Middle frontal gyrus (tissue), 1 donor: ENCODE data around the gene POFUT1.

ENCODE experiments used
- DNase-seq: peaks from one replicate; pipeline ENCODE4 v3.0.0-alpha.2; 2015; ENCODE audit warnings: low spot score; ENCODE audit errors: extremely low spot score

POFUT1 gene

DNA sequence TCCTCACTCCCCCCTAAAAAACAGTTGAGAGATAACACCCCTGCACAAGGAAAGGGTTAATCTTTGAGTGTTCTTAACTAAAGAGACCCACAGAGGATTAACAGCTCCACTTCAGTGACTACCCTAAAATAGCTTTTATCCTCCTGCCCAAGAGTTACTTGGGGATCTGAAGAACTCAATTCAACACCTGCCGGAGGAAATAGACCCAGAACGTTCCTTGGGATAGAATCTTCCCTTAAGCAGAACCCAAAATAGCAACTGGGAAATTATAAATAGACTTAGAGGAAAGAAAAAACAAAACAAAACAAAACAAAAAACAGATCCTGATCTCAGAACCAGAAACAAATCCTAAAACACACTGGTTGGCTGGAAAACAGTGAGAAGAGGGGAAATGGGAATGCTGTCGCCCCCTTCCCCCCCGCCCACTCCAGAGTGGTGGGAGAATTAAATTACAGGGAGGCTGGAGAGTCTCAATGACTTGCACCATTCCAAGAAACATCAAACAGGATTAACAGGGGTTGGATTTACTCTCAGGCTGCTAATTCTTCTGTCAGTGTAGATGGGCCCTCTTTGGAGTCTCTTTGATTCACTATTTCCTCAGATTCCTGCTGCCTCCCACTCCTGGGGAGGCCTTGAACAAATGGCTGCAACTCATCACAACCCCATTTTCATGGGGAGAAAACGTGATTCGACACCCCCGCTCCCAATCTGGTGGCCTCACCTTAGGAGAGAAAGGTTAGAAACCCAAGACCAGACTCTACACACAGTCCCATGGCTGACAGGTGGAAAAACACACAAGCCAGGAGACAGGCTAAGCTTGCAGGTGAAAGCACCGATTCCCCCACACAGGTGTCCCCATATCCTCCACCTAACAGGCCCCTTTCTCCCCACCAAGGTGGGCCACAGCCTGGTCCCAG is 1.6 kb upstream of the POFUT1 start:
- no peak for DNase-seq

DNA sequence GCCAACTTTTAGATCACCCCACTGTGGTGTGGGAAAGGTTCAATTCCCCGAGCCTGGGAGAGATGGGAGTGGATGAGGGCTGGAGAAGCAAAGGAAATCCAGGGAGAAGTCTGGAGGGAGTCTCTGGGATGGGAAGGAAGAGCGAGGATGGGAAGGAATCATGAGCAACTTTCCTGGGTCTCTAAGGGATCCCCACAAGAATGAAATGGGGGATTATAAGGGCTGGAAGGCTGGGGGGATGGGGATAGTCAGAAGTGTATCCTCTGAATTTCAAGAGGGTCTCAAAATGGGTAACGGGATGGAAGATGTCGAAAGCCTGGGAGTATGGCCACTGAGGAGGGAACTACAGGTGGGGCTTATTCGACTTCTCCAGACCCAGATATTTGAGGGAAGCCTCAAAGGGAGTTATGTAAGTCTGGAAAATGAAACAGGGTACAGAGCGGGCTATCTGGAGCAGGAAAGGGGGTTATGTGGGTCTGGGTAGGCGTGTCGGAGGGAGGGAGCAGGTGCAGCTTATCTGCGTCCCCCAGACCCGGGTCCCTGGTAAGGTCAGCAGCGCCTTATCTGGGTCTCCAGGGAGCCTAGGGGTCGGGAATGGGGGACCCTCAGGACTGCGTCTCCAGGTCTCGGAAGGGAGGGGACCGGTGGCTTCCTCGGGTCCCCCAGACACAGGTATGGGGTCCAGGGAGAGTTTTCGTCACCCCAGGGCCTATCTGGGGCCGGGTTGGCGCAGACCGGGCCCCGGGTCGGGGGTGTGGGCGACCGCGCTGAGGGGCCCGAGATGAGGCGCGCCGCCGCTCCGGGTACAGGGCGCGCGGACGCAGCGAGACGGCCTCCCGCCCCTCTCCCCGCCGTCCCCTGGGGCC is 687 bp upstream of the POFUT1 start:
- no peak for DNase-seq

DNA sequence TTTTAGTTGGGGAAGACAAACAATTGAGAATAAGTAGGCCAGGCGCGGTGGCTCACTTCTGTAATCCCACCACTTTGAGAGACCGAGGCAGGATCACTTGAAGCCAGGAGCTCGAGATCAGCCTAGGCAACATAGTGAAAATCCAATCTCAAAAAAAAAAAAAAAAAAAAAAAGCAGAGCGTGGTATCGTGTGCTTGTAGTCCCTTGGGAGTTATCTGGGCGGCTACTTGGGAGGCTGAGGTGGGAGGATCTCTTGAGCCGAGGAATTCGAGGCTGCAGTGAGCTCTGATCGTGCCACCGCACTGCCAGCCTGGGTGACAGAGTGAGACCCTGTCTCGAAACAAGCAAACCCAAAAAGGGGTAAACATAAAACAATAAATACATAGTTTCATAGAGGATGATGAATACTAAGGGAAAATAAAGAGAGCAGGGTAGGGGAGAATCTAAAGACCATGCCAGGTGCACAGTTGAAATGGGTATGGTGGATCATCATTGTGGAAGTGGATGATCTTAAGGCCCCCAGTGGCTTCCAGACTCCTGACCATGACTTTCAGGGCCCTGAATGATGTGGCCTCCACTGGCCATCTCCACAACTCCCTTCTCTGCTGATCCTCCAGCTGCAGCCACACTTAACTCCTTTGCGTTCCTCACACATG is 947 bp downstream of the POFUT1 start:
- no peak for DNase-seq

DNA sequence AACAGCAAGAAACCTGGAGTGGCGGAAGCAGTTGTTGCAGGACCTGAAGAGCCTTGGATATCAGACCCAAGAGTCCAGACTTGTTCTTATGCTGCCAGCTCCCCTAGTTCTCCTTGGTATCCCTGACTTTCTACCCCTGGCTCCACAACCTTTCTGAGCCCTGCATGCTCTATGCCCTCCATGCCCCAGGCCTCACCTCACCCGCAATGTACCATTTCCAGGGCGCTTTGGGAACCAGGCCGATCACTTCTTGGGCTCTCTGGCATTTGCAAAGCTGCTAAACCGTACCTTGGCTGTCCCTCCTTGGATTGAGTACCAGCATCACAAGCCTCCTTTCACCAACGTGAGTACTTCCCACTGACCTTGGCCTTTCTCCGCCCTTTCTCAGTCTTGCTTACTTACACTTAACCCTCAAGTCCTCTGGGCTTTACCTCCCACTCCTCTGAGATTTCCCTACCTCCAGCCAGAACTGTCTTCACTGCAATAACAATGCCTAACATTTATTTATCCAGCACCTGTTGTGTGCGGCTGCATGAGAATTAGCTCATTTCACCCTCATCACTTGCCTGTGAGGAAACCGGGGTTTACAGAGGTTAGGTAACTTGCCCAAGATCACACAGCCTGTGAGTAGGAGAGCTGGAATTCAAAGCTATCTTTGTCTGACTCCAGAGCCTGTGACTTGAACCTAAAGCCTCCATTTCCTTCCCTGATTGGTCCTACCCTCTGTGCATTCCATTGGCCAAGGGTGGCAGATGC is 2.3 kb downstream of the POFUT1 start:
- no peak for DNase-seq

DNA sequence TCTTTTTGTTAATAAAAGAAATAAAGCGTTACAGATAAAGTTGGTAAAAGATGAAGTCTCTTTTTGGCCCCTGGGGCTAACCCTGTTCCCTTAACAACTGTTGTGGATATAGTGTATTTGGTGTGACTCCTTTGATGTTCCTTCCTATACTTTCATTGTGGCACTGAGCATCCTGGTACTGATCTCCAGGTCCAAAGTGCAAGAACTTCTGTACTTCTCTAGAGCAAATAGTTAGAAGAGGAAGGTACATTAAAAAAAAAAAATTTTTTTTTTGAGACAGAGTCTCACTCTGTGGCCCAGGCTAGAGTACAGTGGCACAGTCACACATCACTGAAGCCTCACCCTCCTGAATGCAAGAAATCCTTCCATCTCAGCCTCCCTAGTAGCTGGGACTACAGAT is 6.2 kb downstream of the POFUT1 start:
- DNase-seq: no peak

DNA sequence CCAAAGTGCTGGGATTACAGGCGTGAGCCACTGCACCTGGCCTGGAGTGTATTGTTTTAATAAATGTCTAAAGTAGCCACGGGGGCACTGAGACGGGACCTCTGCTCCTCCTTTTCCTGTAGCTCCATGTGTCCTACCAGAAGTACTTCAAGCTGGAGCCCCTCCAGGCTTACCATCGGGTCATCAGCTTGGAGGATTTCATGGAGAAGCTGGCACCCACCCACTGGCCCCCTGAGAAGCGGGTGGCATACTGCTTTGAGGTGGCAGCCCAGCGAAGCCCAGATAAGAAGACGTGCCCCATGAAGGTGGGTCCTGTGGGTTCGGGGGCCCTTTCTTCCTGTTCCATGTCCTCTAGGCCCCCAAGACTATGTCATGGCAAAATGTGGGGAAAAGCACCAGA is 7.5 kb downstream of the POFUT1 start:
- no peak for DNase-seq

DNA sequence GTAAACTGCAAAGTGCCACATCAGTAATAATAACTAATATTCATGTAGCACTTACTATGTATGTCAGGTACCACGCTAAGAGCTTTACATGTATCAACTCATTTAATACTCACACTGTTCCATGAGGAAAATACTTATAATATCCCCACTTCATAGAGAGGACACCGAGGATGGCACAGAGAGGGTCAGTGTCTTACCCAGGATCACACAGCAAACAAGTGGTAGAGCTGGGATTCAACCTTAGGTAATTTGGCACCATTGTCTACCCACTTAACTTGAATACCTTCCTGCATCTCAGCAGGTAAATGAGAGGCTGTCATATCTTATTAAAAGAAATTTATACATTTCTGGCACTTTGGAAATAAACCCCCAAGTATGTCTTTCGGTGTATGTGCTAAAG is 8.0 kb downstream of the POFUT1 start:
- DNase-seq: no peak

DNA sequence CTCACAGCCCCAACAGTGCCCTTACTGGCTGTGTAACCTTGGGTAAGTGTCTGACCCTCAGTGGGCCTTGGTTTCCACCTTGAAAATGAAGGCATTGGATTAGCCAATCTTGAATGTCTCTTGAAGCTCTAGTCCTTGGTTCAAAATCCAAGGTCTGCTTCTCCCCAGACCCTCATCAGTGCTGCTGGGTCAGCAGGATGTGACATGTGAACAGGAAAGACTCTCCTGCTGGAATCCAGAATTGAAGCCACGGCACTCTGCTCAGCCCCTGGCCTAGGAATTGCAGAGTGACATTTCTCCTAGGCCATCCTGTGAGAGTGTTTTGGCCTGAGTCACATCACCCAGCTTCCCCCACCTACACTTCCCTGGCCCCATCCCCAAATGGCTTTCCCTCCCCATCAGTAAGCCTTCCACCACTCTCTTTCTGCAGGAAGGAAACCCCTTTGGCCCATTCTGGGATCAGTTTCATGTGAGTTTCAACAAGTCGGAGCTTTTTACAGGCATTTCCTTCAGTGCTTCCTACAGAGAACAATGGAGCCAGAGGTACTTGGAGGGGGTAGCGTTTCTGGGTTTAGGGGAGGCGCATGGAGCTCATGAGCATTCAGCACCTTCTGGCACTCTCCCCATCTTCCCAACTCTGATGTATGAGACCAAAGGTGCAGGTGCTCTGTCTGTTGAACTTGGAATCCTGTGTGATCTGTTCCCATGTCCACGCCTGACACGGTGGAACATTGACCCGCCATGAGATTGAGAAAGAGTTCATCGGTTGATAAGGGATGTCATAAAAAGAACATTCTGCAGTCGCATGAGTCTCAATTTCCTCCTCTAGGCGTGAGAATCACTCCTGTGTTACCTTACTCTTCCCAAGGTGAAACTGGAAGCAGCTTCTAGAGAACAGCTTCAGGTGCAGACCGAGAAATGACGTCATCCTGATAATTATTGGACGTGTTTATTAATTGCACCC is 8.8 kb downstream of the POFUT1 start:
- DNase-seq: no peak

DNA sequence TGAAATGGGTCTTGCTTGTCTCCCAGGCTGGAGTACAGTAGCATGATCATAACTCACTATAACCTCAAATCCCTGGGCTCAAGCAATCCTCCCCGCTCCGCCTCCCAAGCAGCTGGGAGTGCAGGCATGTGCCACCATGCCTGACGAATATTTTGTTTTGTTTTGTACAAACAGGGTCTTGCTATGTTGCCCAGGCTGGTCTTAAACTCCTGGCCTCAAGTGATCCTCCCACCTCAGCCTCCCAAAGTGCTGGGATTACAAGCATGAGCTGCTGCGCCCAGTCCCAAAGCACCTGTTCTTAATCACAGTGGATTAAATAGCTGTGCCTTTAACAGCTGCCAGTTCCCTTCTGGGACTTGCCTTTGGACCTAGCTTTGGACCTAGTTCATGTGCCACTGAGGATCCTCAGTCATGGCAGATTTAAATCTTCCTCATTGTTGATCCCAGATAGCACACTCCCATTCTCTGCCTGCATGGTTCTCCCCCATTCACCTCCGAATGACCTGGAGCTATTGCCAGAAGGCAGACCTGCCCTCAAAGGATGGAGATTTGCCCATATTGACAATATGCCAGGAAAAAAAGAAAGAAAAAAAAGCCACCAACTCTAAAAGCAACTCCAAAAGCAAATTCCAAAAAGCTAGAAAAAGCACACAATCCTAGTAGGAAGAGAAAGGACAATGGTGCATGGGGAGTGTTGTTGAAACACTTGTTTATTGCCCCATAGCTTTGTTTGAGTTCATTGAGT is 10.6 kb downstream of the POFUT1 start:
- no peak for DNase-seq

DNA sequence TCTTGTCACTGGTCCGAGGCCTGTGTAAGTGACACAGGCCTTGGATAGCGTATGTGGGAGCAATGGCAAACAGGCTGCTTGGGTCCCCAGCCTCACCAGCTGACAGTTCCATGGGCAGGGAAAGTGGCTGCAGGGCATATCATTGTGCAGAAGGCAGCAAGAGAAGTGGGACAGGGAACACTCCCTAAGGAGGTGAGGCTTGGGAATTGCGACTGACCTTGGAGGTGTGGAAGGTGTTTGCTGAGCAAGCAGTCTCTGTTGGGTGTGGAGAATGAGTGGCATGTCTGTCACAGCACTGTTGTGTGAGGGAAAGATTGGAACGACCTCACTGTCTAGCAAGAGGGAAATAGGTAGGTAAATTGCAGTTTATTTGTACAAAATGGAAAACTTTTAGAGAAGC is 16.8 kb downstream of the POFUT1 start:
- no peak for DNase-seq

DNA sequence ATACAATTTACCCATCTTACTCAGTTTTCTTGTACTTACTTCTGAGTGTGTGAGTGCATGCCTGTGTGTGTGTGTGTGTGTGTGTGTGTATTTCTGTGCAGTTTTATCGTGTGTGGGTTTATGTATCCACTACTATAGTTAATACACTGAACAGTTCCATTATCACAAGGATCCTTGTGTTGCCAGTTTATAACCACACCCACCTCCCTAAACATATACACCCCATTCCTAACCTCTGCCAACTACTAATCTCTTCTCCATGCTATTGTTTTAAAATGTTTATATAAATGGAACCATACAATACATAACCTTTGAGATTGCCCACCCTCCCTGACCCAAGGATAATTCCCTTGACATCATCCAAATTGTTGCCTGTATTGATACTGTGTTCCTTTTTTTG is 18.7 kb downstream of the POFUT1 start:
- DNase-seq: no peak

DNA sequence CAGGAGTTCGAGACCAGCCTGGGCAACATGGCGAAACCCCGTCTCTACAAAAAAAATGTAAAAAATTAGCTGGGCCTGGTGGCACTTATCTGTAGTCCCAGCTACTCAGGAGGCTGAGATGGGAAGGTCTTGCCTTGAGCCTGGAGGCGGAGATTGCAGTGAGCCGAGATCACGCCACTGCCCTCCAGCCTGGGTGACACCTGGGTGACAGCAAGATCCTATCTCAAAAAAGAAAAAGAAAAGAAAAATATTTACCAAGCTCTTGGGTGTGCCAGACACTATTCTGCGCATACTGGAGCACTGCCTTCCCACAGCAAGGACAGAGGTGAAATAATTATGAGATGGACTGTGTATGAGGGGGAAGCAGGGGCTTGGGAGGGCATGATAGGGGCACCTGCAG is 19.6 kb downstream of the POFUT1 start:
- no peak for DNase-seq

DNA sequence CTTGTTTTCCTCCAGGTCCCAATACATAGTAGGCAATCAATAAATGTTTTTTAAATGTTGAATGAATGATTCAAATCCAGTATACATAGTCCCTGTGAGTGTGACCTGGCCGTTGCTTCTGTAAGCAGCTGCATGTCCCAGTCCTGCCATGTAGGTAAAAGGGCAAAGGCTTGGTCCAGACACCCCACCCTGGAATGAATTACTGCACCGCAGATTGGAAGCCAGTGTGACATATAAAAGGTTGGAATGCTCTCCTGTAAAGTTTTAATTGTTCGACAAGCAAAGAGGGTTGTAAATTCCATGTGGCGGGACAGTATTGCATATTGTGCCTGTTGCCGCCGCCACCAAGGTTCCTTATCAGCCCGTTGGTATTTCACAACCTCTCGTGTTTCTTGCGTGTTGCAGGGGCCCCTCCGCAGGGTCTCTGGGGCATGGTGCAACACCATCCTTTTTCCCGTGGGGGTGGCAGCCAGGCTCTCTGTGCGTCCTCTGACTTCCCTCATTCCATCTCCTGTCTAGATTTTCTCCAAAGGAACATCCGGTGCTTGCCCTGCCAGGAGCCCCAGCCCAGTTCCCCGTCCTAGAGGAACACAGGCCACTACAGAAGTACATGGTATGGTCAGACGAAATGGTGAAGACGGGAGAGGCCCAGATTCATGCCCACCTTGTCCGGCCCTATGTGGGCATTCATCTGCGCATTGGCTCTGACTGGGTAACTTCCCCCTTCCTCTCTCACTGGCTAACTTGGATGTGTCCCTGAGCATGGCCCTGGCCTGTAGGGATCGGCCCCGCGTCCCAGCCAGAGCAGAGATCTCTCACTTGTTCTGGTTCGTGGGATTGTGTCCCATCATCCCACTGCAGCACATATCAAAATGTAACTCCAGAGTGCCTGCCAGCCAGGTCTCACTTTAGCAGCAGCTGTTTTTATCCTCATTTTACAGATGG is 20.3 kb downstream of the POFUT1 start:
- no peak for DNase-seq

DNA sequence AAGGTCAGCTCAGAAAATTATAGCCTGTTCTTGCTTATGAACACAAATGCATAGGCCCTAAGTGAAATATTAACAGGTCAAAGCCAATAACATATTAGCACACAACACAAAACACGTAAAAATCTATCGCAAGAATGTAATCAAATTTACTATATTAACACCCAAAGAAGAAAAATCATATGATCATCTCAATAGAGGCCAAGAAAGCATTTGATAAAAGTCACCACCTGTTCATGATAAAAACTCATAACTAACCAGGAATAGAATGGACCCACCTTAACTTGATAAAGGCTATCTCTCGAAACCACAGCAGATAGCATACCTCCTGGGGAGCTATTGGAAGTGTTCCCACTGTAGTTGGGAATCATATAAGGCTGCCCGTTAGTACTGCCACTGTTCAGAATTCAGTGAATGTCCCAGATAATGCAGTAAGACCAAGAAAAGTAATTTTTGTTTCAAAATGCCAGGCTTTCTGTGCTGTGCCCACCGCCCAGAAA is 21.6 kb downstream of the POFUT1 start:
- DNase-seq: no peak

DNA sequence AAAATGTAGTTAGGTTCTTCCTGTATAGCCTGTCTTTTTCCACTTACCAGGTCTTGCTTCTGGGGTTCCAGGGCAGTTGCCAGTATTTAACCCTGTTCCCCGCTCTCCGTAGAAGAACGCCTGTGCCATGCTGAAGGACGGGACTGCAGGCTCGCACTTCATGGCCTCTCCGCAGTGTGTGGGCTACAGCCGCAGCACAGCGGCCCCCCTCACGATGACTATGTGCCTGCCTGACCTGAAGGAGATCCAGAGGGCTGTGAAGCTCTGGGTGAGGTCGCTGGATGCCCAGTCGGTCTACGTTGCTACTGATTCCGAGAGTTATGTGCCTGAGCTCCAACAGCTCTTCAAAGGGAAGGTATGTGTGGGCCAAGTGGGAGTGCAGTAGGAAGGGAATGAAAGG is 23.0 kb downstream of the POFUT1 start:
- no peak for DNase-seq

DNA sequence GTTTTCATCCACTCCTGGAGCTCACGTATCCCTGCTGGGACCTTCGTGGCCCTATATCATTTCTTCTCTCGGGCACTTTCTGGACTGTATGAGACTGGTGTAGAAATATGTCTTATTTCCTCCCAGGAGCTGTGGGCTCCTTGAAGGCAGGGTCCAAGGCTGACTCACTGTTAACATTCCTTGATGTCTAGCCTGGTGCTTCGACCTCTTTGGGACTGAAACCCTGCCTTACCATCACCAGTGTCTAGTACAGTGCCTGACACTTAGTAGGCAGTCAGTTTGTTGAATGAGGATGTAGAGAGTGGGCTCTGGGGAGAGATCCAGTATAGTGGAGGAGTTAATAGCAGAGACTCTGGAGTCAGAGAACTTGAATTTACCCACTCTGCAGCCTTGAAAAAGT is 23.6 kb downstream of the POFUT1 start:
- DNase-seq: no peak

DNA sequence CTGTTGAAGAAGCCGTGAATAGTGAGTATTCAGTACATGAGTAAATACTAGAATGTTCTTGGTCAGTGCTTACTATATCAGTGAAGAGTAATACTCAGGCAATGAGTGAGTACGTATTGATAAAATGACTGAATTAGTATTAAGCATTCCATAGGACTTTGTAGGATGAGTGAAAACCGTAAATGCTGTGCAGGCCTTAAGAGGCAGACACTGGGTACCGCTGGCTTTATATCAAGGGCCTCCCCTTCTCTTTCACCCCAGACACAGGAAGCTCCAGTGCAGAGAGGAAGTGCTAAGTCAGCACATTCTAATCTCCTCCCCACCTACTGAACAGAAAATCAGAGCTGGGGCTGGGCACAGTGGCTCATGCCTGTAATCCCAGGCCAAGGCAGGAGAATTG is 24.2 kb downstream of the POFUT1 start:
- DNase-seq: no peak

DNA sequence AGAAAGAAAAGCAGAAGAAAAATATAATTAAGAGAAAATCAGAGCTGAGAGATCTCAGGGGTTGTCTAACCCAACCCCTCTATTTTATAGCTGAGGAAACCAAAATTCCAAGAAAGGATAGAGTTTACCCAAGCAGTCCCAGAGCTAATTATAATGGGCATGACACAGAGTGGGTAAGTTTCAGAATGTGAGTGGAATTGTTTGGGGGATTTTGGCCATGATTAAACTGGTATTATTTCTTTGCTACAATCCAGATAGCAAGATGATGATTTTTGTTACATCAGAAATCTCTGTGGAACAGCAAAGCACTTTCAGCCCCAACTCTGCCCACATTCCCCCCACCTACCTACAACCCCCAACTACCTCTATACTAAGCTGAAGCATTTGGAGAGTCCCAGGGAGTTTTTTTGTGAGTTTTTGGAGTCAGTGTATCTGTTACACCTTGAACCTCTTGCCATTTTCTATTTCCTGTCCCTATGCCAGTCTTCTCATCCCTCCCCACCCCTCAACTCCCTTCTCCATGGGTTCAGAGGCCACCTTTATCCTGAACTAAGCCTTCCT is 24.7 kb downstream of the POFUT1 start:
- DNase-seq: no peak
